ENCODE results near the gene MINK1.

GRCh38 chr17:4827399-4827798 lies 5.7 kb upstream of the MINK1 start:
- TF ChIP-seq EZH2 (IDR thresholded peaks at IDR 0.05; ENCODE audit: borderline replicate concordance, low read length) (no peak), CTCF (conservative IDR thresholded peaks at IDR 0.05 in 1 of 2, IDR thresholded peaks at IDR 0.05 in 1 of 2; ENCODE audit: extremely low read depth in 1 of 2, insufficient read depth in 1 of 2, low read depth in 1 of 2, low read length in 2 of 2) (no peak)

All from mammary epithelial cell (primary cell).